ENCODE measurements around the gene POLR2H. TPM values are rescaled to one million over a fixed set of nuclear protein-coding genes. Genes with fewer than 3 reads are reported as not detected.

POLR2H gene
- total RNA-seq, 1 experiment from 2014 or later, result 92.6 TPM

DNA sequence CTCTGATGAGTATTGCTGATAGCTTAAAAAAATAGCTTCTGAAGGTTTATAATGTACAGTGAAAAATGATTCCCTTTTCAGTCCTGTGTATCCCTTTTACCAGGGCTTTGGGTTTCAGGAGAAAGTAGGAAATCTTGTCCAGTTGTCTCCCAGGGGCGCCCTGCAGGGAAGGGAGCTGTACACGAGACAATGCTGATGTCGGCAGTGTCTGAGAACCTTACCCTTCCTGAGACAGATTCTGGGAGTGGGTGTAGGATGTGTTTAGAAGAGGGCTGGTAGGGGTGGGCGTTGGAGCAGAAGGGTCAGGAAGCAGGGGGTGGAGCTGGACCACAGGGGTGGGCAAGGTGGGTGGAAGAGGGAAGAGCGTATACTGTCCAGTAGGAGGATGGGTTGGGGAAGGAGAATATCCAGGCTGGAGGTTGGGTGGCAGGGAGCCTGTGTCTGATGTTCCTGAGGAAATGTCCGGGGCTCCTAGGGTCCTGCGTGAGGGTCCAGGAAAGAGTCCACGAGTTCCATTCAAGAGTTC lies 10.8 kb downstream of the POLR2H start:
- no peak overlapping the region for H3K4me3 ChIP-seq (ENCODE audit: low read depth, low read length, poor library complexity, severe bottlenecking)
- no peak overlapping the region for H3K27ac ChIP-seq (ENCODE audit: low read depth, low read length, poor library complexity, severe bottlenecking)
- DNase-seq (ENCODE audit: low spot score), result no peak
- CTCF ChIA-PET, result interaction anchor here (0.6 to 1.7 kb wide), 8 partner anchors 19 to 405 kb away, joined by 3 to 46 read pairs (median 5); no protein-coding TSS in a partner anchor
- H3K36me3 ChIP-seq (ENCODE audit: insufficient read depth, low read length, poor library complexity, severe bottlenecking), result peaks cover 12% of the 10 kb centered on the region
- H3K9me3 ChIP-seq (ENCODE audit: low read depth, low read length, poor library complexity, severe bottlenecking), result no peaks in the 10 kb centered on the region
- no TSS peak for BruUV-seq (replicated peaks)
- H3K4me1 ChIP-seq (ENCODE audit: insufficient read depth, low read length, poor library complexity, severe bottlenecking), result peaks cover 11% of the 10 kb centered on the region
- POLR2A ChIA-PET (ENCODE audit: low non-redundant PET), result no interaction called here
- TF ChIP-seq EZH2 (IDR thresholded peaks at IDR 0.05; ENCODE audit: borderline replicate concordance, low read depth, low read length, poor library complexity, severe bottlenecking), result no peak
- TF ChIP-seq, protein P1, sequence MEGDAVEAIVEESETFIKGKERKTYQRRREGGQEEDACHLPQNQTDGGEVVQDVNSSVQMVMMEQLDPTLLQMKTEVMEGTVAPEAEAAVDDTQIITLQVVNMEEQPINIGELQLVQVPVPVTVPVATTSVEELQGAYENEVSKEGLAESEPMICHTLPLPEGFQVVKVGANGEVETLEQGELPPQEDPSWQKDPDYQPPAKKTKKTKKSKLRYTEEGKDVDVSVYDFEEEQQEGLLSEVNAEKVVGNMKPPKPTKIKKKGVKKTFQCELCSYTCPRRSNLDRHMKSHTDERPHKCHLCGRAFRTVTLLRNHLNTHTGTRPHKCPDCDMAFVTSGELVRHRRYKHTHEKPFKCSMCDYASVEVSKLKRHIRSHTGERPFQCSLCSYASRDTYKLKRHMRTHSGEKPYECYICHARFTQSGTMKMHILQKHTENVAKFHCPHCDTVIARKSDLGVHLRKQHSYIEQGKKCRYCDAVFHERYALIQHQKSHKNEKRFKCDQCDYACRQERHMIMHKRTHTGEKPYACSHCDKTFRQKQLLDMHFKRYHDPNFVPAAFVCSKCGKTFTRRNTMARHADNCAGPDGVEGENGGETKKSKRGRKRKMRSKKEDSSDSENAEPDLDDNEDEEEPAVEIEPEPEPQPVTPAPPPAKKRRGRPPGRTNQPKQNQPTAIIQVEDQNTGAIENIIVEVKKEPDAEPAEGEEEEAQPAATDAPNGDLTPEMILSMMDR (conservative IDR thresholded peaks at IDR 0.05; ENCODE audit: low read depth, low read length), result no peak
- intact Hi-C loops (cut with micrococcal nuclease; ENCODE audit: unreplicated experiment), result loop anchor here (5.0 to 10.0 kb wide), 2 partner anchors 95 to 412 kb away; no protein-coding TSS in a partner anchor
- peaks cover 7% of the 10 kb centered on the region for H3K27me3 ChIP-seq (replicated peaks; ENCODE audit: insufficient read depth, low read depth, low read length, poor library complexity)

GRCh38 chr3:184372911-184373310 lies 11.4 kb downstream of the POLR2H start:
- H3K36me3 ChIP-seq (ENCODE audit: insufficient read depth, low read length, poor library complexity, severe bottlenecking), result peaks cover 8% of the 10 kb centered on the region
- H3K9me3 ChIP-seq (ENCODE audit: low read depth, low read length, poor library complexity, severe bottlenecking), result no peaks in the 10 kb centered on the region
- DNase-seq (ENCODE audit: low spot score), result no peak
- ChIA-PET CTCF (no interaction called here), POLR2A (ENCODE audit: low non-redundant PET) (no interaction called here)
- intact Hi-C loops (cut with micrococcal nuclease; ENCODE audit: unreplicated experiment), result loop anchor here (5.0 to 10.0 kb wide), 2 partner anchors 94 to 412 kb away; no protein-coding TSS in a partner anchor
- no peak overlapping the region for H3K4me3 ChIP-seq (ENCODE audit: low read depth, low read length, poor library complexity, severe bottlenecking)
- peaks cover 11% of the 10 kb centered on the region for H3K4me1 ChIP-seq (ENCODE audit: insufficient read depth, low read length, poor library complexity, severe bottlenecking)
- H3K27me3 ChIP-seq (replicated peaks; ENCODE audit: insufficient read depth, low read depth, low read length, poor library complexity), result peaks cover 13% of the 10 kb centered on the region
- BruUV-seq (replicated peaks), result no TSS peak
- TF ChIP-seq, protein P1 (conservative IDR thresholded peaks at IDR 0.05; ENCODE audit: low read depth, low read length), result no peak
- no peak for TF ChIP-seq EZH2 (IDR thresholded peaks at IDR 0.05; ENCODE audit: borderline replicate concordance, low read depth, low read length, poor library complexity, severe bottlenecking)
- no peak overlapping the region for H3K27ac ChIP-seq (ENCODE audit: low read depth, low read length, poor library complexity, severe bottlenecking)

- no peak for TF ChIP-seq EZH2 (IDR thresholded peaks at IDR 0.05; ENCODE audit: borderline replicate concordance, low read depth, low read length, poor library complexity, severe bottlenecking)
- TF ChIP-seq, protein P1 (conservative IDR thresholded peaks at IDR 0.05; ENCODE audit: low read depth, low read length), result no peak
- Histone ChIP-seq H3K36me3 (ENCODE audit: insufficient read depth, low read length, poor library complexity, severe bottlenecking) (peaks cover 3% of the 10 kb centered on the region), H3K4me3 (ENCODE audit: low read depth, low read length, poor library complexity, severe bottlenecking) (no peak overlapping the region), H3K27ac (ENCODE audit: low read depth, low read length, poor library complexity, severe bottlenecking) (no peak overlapping the region), H3K27me3 (replicated peaks; ENCODE audit: insufficient read depth, low read depth, low read length, poor library complexity) (peaks cover 18% of the 10 kb centered on the region), H3K4me1 (ENCODE audit: insufficient read depth, low read length, poor library complexity, severe bottlenecking) (peaks cover 11% of the 10 kb centered on the region), H3K9me3 (ENCODE audit: low read depth, low read length, poor library complexity, severe bottlenecking) (no peaks in the 10 kb centered on the region)
- CTCF ChIA-PET, result no interaction called here
- BruUV-seq (replicated peaks), result no TSS peak
- intact Hi-C loops (cut with micrococcal nuclease; ENCODE audit: unreplicated experiment), result loop anchor here (5.0 to 10.0 kb wide), 2 partner anchors 94 to 411 kb away; no protein-coding TSS in a partner anchor
- POLR2A ChIA-PET (ENCODE audit: low non-redundant PET), result no interaction called here
- DNase-seq (ENCODE audit: low spot score), result no peak
These were observed 11.9 kb downstream of the POLR2H start for GRCh38 chr3:184373422-184373821.
